Endodermal cell (in vitro differentiated cells): ENCODE measurements around the gene PLPPR5. TPM values are rescaled to one million over a fixed set of nuclear protein-coding genes. Genes with fewer than 3 reads are reported as not detected.
A peak's percentile ranks its signal among the peaks of the same experiment; 100 is the strongest.

Source experiments
- DNase-seq: peaks from one replicate; pipeline ENCODE4 v3.0.0-alpha.2; 2017
- H3K27ac ChIP-seq: 2 replicates; pipeline ENCODE4 v1.5.1; 2013; ENCODE audit warnings: mild to moderate bottlenecking, low read depth, low read length, moderate library complexity
- H3K27me3 ChIP-seq: 2 replicates; pipeline ENCODE4 v1.6.1; 2013; ENCODE audit warnings: mild to moderate bottlenecking, low read length, moderate library complexity; ENCODE audit not compliant: insufficient read depth, control insufficient read depth, poor library complexity, severe bottlenecking
- H3K36me3 ChIP-seq: 2 replicates; pipeline ENCODE4 v1.7.0; 2013; ENCODE audit warnings: mild to moderate bottlenecking, low read length, moderate library complexity; ENCODE audit not compliant: control insufficient read depth, insufficient read depth
- H3K4me1 ChIP-seq: one replicate; pipeline ENCODE4 v1.7.0; 2013; ENCODE audit warnings: low read length; ENCODE audit not compliant: control insufficient read depth, insufficient read depth
- H3K4me3 ChIP-seq: 2 replicates; pipeline ENCODE4 v1.5.1; 2013; ENCODE audit warnings: mild to moderate bottlenecking, low read length, moderate library complexity
- H3K9ac ChIP-seq: 2 replicates; pipeline ENCODE4 v1.6.1; 2013; ENCODE audit warnings: mild to moderate bottlenecking, low read length, moderate library complexity; ENCODE audit not compliant: poor library complexity, severe bottlenecking; ENCODE audit errors: extremely low read depth
- H3K9me3 ChIP-seq: 2 replicates; pipeline ENCODE4 v1.6.1; 2013; ENCODE audit warnings: mild to moderate bottlenecking, low read length, moderate library complexity; ENCODE audit not compliant: control insufficient read depth
- H3K27ac Mint-ChIP-seq: 2 replicates; pipeline ENCODE4 v1.8.0; 2020; ENCODE audit warnings: mixed read lengths
- H3K27me3 Mint-ChIP-seq: 2 replicates; pipeline ENCODE4 v1.8.0; 2021; ENCODE audit warnings: mild to moderate bottlenecking, mixed read lengths; ENCODE audit not compliant: insufficient read depth
- H3K36me3 Mint-ChIP-seq: 2 replicates; pipeline ENCODE4 v1.8.0; 2020; ENCODE audit warnings: low read depth, mixed read lengths
- H3K4me1 Mint-ChIP-seq: 2 replicates; pipeline ENCODE4 v1.8.0; 2020; ENCODE audit warnings: mixed read lengths
- H3K4me3 Mint-ChIP-seq: 2 replicates; pipeline ENCODE4 v1.8.0; 2020; ENCODE audit warnings: mild to moderate bottlenecking, moderate library complexity, mixed read lengths
- H3K9me3 Mint-ChIP-seq: 2 replicates; pipeline ENCODE4 v1.8.0; 2020; ENCODE audit warnings: mild to moderate bottlenecking, mixed read lengths
- CTCF ChIP-seq: fragments of 200-600 bp; sonication (generic); conservative IDR thresholded peaks from 2 replicates; pipeline ENCODE4 v1.5.0; 2021; ENCODE audit warnings: antibody characterized with exemption, mild to moderate bottlenecking
- WGBS, 2 experiments: methylation state at CpG; one replicate each; pipeline versions ENCODE4 v1.1.5 to v1.1.7; 2013; ENCODE audit warnings: missing lambda C conversion rate in 2 of 2, mixed read lengths in 1 of 2; ENCODE audit not compliant: insufficient coverage in 1 of 2, insufficient read length in 1 of 2; 5-methylcytosine and 5-hydroxymethylcytosine counted together
- total RNA-seq, 2 donors: library from RNA; stranded (reverse); fragmentation: NEBNext Ultra II Directional in 1 of 2; extraction: Animal tissue kit (Norgen Biotek cat#: 25700) in 1 of 2; gene quantifications; 2 replicates in 1 of 2; 3 replicates in 1 of 2; pipeline ENCODE4 v1.2.1, GENCODE V29; 2021

The PLPPR5 gene
- total RNA-seq, 2 donors from 2014 or later = 0.18 to 0.31 TPM

- no peak overlapping the region for H3K4me3 Mint-ChIP-seq
- no peak overlapping the region for H3K4me3 ChIP-seq
- H3K9me3 ChIP-seq = no peaks in the 10 kb centered on the region
- H3K27me3 Mint-ChIP-seq = no peaks in the 10 kb centered on the region
- H3K27ac ChIP-seq = no peak overlapping the region
- no peak for TF ChIP-seq CTCF
- no peaks in the 10 kb centered on the region for H3K27me3 ChIP-seq
- H3K9me3 Mint-ChIP-seq = no peaks in the 10 kb centered on the region
- no peak overlapping the region for H3K27ac Mint-ChIP-seq
- no peaks in the 10 kb centered on the region for H3K4me1 ChIP-seq
- no peaks in the 10 kb centered on the region for H3K4me1 Mint-ChIP-seq
- 86 to 100% methylated on average over 2 to 3 of the region's 3 CpGs for WGBS, 2 experiments
- no peaks in the 10 kb centered on the region for H3K36me3 Mint-ChIP-seq
- no peak for DNase-seq
- H3K36me3 ChIP-seq = no peaks in the 10 kb centered on the region
- no peak overlapping the region for H3K9ac ChIP-seq
Measured at GRCh38 chr1:98947071-98947470, 57.6 kb downstream of the PLPPR5 start.

DNA sequence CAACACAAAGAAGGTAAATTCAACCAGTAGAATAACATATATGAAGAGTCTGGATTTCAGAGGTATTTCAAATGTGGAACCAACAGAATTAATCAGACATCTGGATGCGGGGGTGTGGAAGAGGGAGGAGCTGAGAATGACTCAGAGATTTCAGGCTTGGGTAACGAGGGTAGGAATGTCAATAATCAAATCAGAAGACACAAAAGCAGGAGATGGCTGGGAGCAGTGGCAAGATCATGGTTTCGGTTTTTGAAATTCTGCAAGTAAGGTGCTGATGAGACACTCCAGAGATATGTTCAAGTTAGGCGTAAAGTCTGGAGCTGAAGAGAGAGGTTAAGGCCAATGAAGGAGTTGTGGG, 64.0 kb downstream of the PLPPR5 start:
- H3K27ac ChIP-seq = no peak overlapping the region
- H3K27ac Mint-ChIP-seq = no peak overlapping the region
- WGBS, 2 experiments = 73 to 82% methylated on average over 4 of the region's 4 CpGs
- DNase-seq = no peak
- H3K36me3 Mint-ChIP-seq = no peaks in the 10 kb centered on the region
- H3K9me3 Mint-ChIP-seq = no peaks in the 10 kb centered on the region
- no peaks in the 10 kb centered on the region for H3K9me3 ChIP-seq
- H3K9ac ChIP-seq = no peak overlapping the region
- H3K27me3 Mint-ChIP-seq = no peaks in the 10 kb centered on the region
- no peak for TF ChIP-seq CTCF
- peaks cover 6% of the 10 kb centered on the region for H3K4me1 Mint-ChIP-seq
- peaks cover 3% of the 10 kb centered on the region for H3K4me1 ChIP-seq
- no peaks in the 10 kb centered on the region for H3K36me3 ChIP-seq
- H3K4me3 ChIP-seq = no peak overlapping the region
- no peak overlapping the region for H3K4me3 Mint-ChIP-seq
- H3K27me3 ChIP-seq = no peaks in the 10 kb centered on the region

- H3K27ac ChIP-seq = no peak overlapping the region
- Mint-ChIP-seq H3K36me3 (no peaks in the 10 kb centered on the region), H3K4me1 (peaks cover 6% of the 10 kb centered on the region), H3K27ac (no peak overlapping the region), H3K27me3 (no peaks in the 10 kb centered on the region), H3K4me3 (no peak overlapping the region), H3K9me3 (no peaks in the 10 kb centered on the region)
- TF ChIP-seq CTCF = peak; percentile 20
- no peak for DNase-seq
- no peaks in the 10 kb centered on the region for H3K27me3 ChIP-seq
- no peak overlapping the region for H3K4me3 ChIP-seq
- H3K9me3 ChIP-seq = no peaks in the 10 kb centered on the region
- H3K36me3 ChIP-seq = no peaks in the 10 kb centered on the region
- peaks cover 3% of the 10 kb centered on the region for H3K4me1 ChIP-seq
- H3K9ac ChIP-seq = no peak overlapping the region
- 93 to 100% methylated on average over 2 to 4 of the region's 4 CpGs for WGBS, 2 experiments
Measured at GRCh38 chr1:98940069-98940721, 64.5 kb downstream of the PLPPR5 start.
